HEK293 (cell line): ENCODE data around the gene PPP1R14B.
A peak's percentile ranks its signal among the peaks of the same experiment; 100 is the strongest.

ENCODE experiments used
- CTCF ChIA-PET: fragments of 350-600 bp; formaldehyde crosslinking; extraction: SDS; loops from one replicate; lab custom pipeline; 2021; ENCODE audit warnings: antibody characterized with exemption; lab: Yijun Ruan, JAX
- POLR2A ChIA-PET: fragments of 300-600 bp; formaldehyde crosslinking; extraction: SDS; loops from one replicate; lab custom pipeline; 2020; ENCODE audit warnings: antibody characterized with exemption, inconsistent platforms; lab: Yijun Ruan, JAX
- H3K27ac ChIP-seq: fragments of 200-500 bp; sonication (Bioruptor generic); 2 replicates; pipeline ENCODE4 v1.5.1; 2014; ENCODE audit warnings: low read depth, low read length, control low read depth, inconsistent platforms; ENCODE audit errors: extremely low read depth
- H3K36me3 ChIP-seq, 2 experiments: fragments of 200-500 bp in 1 of 2; sonication (Bioruptor generic) in 1 of 2; 1 replicate in 1 of 2; 2 replicates in 1 of 2; pipeline ENCODE4 v1.5.1; 2014 to 2017; ENCODE audit warnings: inconsistent platforms in 2 of 2, low read length in 2 of 2; ENCODE audit not compliant: control insufficient read depth in 2 of 2, insufficient read depth in 1 of 2
- H3K4me1 ChIP-seq: fragments of 200-500 bp; sonication (Bioruptor generic); 2 replicates; pipeline ENCODE4 v1.5.1; 2014; ENCODE audit warnings: mild to moderate bottlenecking, low read length, inconsistent platforms; ENCODE audit not compliant: control insufficient read depth, insufficient read depth
- H3K4me3 ChIP-seq: 2 replicates; pipeline ENCODE4 v1.5.1; 2011; ENCODE audit warnings: low read depth, mild to moderate bottlenecking, control low read depth, low read length, moderate library complexity
- H3K9me3 ChIP-seq: fragments of 200-500 bp; sonication (Bioruptor generic); 2 replicates; pipeline ENCODE4 v1.5.1; 2014; ENCODE audit warnings: low read depth, low read length, inconsistent platforms; ENCODE audit not compliant: control insufficient read depth, insufficient read depth
- FEZF1 ChIP-seq: fragments of 450-650 bp; formaldehyde crosslinking; IDR thresholded peaks from 2 replicates; pipeline ENCODE4 v1.5.1; 2016; ENCODE audit warnings: missing biosample characterization, missing genetic modification characterization
- HOXD13 ChIP-seq: sonication (generic); formaldehyde crosslinking; IDR thresholded peaks from 2 replicates; pipeline ENCODE4 v1.8.0; 2022; ENCODE audit warnings: missing genetic modification reagents, borderline replicate concordance
- KLF7 ChIP-seq: fragments of 450-650 bp; formaldehyde crosslinking; IDR thresholded peaks from 2 replicates; pipeline ENCODE4 v1.5.1; 2016; ENCODE audit warnings: missing biosample characterization, missing genetic modification characterization, borderline replicate concordance
- SCRT1 ChIP-seq: fragments of 450-650 bp; formaldehyde crosslinking; IDR thresholded peaks from 2 replicates; pipeline ENCODE4 v1.5.1; 2016; ENCODE audit warnings: missing biosample characterization, missing genetic modification characterization, borderline replicate concordance
- SCRT2 ChIP-seq: fragments of 450-650 bp; formaldehyde crosslinking; IDR thresholded peaks from 2 replicates; pipeline ENCODE4 v1.5.1; 2016; ENCODE audit warnings: missing biosample characterization, missing genetic modification characterization
- ZBTB6 ChIP-seq: fragments of 450-650 bp; formaldehyde crosslinking; IDR thresholded peaks from 2 replicates; pipeline ENCODE4 v1.5.1; 2017; ENCODE audit warnings: missing biosample characterization, missing genetic modification characterization
- ZNF155 ChIP-seq: fragments of 450-650 bp; formaldehyde crosslinking; IDR thresholded peaks from 2 replicates; pipeline ENCODE4 v1.5.1; 2016; ENCODE audit warnings: missing biosample characterization, missing genetic modification characterization
- ZNF174 ChIP-seq: fragments of 450-650 bp; formaldehyde crosslinking; IDR thresholded peaks from 2 replicates; pipeline ENCODE4 v1.5.0; 2017; ENCODE audit warnings: missing biosample characterization, mild to moderate bottlenecking, missing genetic modification characterization
- ZNF239 ChIP-seq: fragments of 450-650 bp; formaldehyde crosslinking; IDR thresholded peaks from 2 replicates; pipeline ENCODE4 v1.5.1; 2016; ENCODE audit warnings: missing biosample characterization, missing genetic modification characterization
- ZNF311 ChIP-seq: fragments of 450-650 bp; formaldehyde crosslinking; IDR thresholded peaks from 2 replicates; pipeline ENCODE4 v1.5.1; 2017; ENCODE audit warnings: missing biosample characterization, missing genetic modification characterization, borderline replicate concordance
- ZNF37A ChIP-seq: fragments of 450-650 bp; IDR thresholded peaks from 2 replicates; pipeline ENCODE4 v1.5.1; 2018; ENCODE audit warnings: missing biosample characterization, missing genetic modification characterization
- ZNF549 ChIP-seq: fragments of 450-650 bp; IDR thresholded peaks from 2 replicates; pipeline ENCODE4 v1.5.1; 2018; ENCODE audit warnings: missing biosample characterization, missing genetic modification characterization, mild to moderate bottlenecking, inconsistent platforms, moderate library complexity
- ZNF664 ChIP-seq: fragments of 450-650 bp; formaldehyde crosslinking; IDR thresholded peaks from 2 replicates; pipeline ENCODE4 v1.5.1; 2016; ENCODE audit warnings: missing biosample characterization, missing genetic modification characterization
- ZNF76 ChIP-seq: fragments of 450-650 bp; formaldehyde crosslinking; IDR thresholded peaks from 2 replicates; pipeline ENCODE4; 2016; ENCODE audit warnings: low read depth, missing biosample characterization, missing genetic modification characterization, borderline replicate concordance
- ZNF768 ChIP-seq: fragments of 450-650 bp; formaldehyde crosslinking; IDR thresholded peaks from 2 replicates; pipeline ENCODE4 v1.5.1; 2018; ENCODE audit warnings: missing biosample characterization, mild to moderate bottlenecking, missing genetic modification characterization
- TF ChIP-seq, protein P1 (sequence below): fragments of 450-650 bp; formaldehyde crosslinking; IDR thresholded peaks from 2 replicates; pipeline ENCODE4 v1.5.1; 2016; ENCODE audit warnings: missing biosample characterization, missing genetic modification characterization
- TF ChIP-seq, protein P2 (sequence below): fragments of 450-650 bp; formaldehyde crosslinking; IDR thresholded peaks from 2 replicates; pipeline ENCODE4 v1.5.1; 2017; ENCODE audit warnings: missing biosample characterization, mild to moderate bottlenecking, missing genetic modification characterization, moderate library complexity

PPP1R14B gene

GRCh38 chr11:64267207-64267945 is 20.6 kb upstream of the PPP1R14B start:
- Histone ChIP-seq H3K4me1 (peaks cover 2% of the 10 kb centered on the region; the same call in 1 of the 2 replicates), H3K9me3 (no peaks in the 10 kb centered on the region), H3K4me3 (no peak overlapping the region), H3K36me3 (peaks cover 0 to 44% of the 10 kb centered on the region in 2 experiments; a peak in 1 of 3 replicates)
- ChIA-PET POLR2A (interaction anchor here (0.6 to 7.0 kb wide), 7 partner anchors 9 to 53 kb away, joined by 3 to 96 read pairs (median 5); partner anchors contain the start of genes BAD, FKBP2, GPR137 and PLCB3), CTCF (interaction anchor here (0.6 to 6.8 kb wide), 6 partner anchors 16 to 383 kb away, joined by 3 to 81 read pairs (median 4); partner anchors contain the start of genes CATSPERZ, ESRRA and PLCB3)
- peak; percentile 50 for TF ChIP-seq SCRT2 (tag by site-specific recombination)
- no peak for TF ChIP-seq ZNF174 (tag by site-specific recombination)
- TF ChIP-seq FEZF1 (tag by site-specific recombination) = no peak
- TF ChIP-seq, all 188 proteins: peak for 1
- H3K27ac ChIP-seq = no peak overlapping the region; the same call in 1 of the 2 replicates

GRCh38 chr11:64266339-64266738 is 19.6 kb upstream of the PPP1R14B start:
- no peaks in the 10 kb centered on the region for H3K9me3 ChIP-seq
- H3K4me1 ChIP-seq = peaks cover 2% of the 10 kb centered on the region; the same call in 1 of the 2 replicates
- H3K27ac ChIP-seq = no peak overlapping the region
- ChIA-PET CTCF (interaction anchor here (6.8 kb wide), 1 partner anchor 36 kb away, joined by 81 read pairs; the partner anchor contains the start of genes CATSPERZ and ESRRA), POLR2A (interaction anchor here (6.5 to 7.0 kb wide), 2 partner anchors 15 to 22 kb away, joined by 52 to 96 read pairs; partner anchors contain the start of genes FKBP2, PLCB3 and PPP1R14B)
- TF ChIP-seq ZNF76 = no peak
- TF ChIP-seq KLF7 (tag by site-specific recombination) = no peak
- TF ChIP-seq, protein P1, sequence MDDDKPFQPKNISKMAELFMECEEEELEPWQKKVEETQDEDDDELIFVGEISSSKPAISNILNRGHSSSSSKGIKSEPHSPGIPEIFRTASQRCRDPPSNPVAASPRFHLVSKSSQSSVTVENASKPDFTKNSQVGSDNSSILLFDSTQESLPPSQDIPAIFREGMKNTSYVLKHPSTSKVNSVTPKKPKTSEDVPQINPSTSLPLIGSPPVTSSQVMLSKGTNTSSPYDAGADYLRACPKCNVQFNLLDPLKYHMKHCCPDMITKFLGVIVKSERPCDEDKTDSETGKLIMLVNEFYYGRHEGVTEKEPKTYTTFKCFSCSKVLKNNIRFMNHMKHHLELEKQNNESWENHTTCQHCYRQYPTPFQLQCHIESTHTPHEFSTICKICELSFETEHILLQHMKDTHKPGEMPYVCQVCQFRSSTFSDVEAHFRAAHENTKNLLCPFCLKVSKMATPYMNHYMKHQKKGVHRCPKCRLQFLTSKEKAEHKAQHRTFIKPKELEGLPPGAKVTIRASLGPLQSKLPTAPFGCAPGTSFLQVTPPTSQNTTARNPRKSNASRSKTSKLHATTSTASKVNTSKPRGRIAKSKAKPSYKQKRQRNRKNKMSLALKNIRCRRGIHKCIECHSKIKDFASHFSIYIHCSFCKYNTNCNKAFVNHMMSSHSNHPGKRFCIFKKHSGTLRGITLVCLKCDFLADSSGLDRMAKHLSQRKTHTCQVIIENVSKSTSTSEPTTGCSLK (tag by site-specific recombination) = no peak
- no peak for TF ChIP-seq ZNF239 (tag by site-specific recombination)
- TF ChIP-seq, protein P2, sequence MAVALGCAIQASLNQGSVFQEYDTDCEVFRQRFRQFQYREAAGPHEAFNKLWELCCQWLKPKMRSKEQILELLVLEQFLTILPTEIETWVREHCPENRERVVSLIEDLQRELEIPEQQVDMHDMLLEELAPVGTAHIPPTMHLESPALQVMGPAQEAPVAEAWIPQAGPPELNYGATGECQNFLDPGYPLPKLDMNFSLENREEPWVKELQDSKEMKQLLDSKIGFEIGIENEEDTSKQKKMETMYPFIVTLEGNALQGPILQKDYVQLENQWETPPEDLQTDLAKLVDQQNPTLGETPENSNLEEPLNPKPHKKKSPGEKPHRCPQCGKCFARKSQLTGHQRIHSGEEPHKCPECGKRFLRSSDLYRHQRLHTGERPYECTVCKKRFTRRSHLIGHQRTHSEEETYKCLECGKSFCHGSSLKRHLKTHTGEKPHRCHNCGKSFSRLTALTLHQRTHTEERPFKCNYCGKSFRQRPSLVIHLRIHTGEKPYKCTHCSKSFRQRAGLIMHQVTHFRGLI (tag by site-specific recombination) = no peak
- no peak for TF ChIP-seq ZNF664 (tag by site-specific recombination)
- no peak for TF ChIP-seq ZNF549 (tag by site-specific recombination)
- TF ChIP-seq SCRT1 (tag by site-specific recombination) = no peak
- no peak for TF ChIP-seq ZNF155
- TF ChIP-seq ZNF311 (tag by site-specific recombination) = no peak
- no peak for TF ChIP-seq HOXD13
- TF ChIP-seq ZNF37A = no peak
- no peak for TF ChIP-seq ZBTB6 (tag by site-specific recombination)
- TF ChIP-seq ZNF768 (tag by site-specific recombination) = no peak
- peaks cover 0 to 52% of the 10 kb centered on the region in 2 experiments; a peak in 1 of 3 replicates for H3K36me3 ChIP-seq
- H3K4me3 ChIP-seq = no peak overlapping the region
